Activated CD4-positive, alpha-beta T cell treated with anti-CD3 and anti-CD28 coated beads, Interleukin-2, amount 10 ng/mL, durations not matched to agents 24 days and 14 days (primary cell): ENCODE results near the gene PCSK9. TPM values are rescaled to one million over a fixed set of nuclear protein-coding genes. Genes with fewer than 3 reads are reported as not detected.

Experiments used
- total RNA-seq: library from RNA; stranded (reverse); gene quantifications from 2 replicates; pipeline ENCODE4 v1.2.3, GENCODE V29; 2022

PCSK9 gene
- total RNA-seq, 1 donor from 2014 or later, result not detected

Other genes with a start within 250 kb of the PCSK9 start
- gene TTC22, start 238.2 kb upstream of the PCSK9 start, total RNA-seq, result 1.6 TPM in 2 replicates
- gene DHCR24, start 152.4 kb upstream of the PCSK9 start, total RNA-seq, result 207 and 211 TPM in 2 replicates
- not detected in 2 replicates for gene TMEM61, start 58.9 kb upstream of the PCSK9 start, total RNA-seq
- not detected in 2 replicates for gene BSND, start 40.6 kb upstream of the PCSK9 start, total RNA-seq
- gene USP24, start 175.8 kb downstream of the PCSK9 start, total RNA-seq, result 48.4 and 49.5 TPM in 2 replicates